Measurements from ENCODE around the gene KRT76. TPM values are rescaled to one million over a fixed set of nuclear protein-coding genes. Genes with fewer than 3 reads are reported as not detected.

The KRT76 gene
- total RNA-seq, 2 donors from 2014 or later: not detected

- Histone ChIP-seq H3K4me1 (no peaks in the 10 kb centered on the region), H3K36me3 (no peaks in the 10 kb centered on the region), H3K27ac (no peak overlapping the region), H3K9ac (ENCODE audit: low read depth in 2 of 2, low read length in 2 of 2) (no peak overlapping the region), H3K27me3 (no peaks in the 10 kb centered on the region), H3K4me3 (no peak overlapping the region), H3K9me3 (no peaks in the 10 kb centered on the region)
- no peak for TF ChIP-seq CTCF (IDR thresholded peaks at IDR 0.05)
- DNase-seq: no peak
- intact Hi-C loops (cut with DNase I): no loop called here
Observed at GRCh38 chr12:52801773-52802172, 24.6 kb upstream of the KRT76 start.

- H3K36me3 ChIP-seq: no peaks in the 10 kb centered on the region
- no peak for TF ChIP-seq CTCF (IDR thresholded peaks at IDR 0.05)
- intact Hi-C loops (cut with DNase I): no loop called here
- no peak for DNase-seq
- no peak overlapping the region for H3K27ac ChIP-seq
- no peaks in the 10 kb centered on the region for H3K9me3 ChIP-seq
- H3K27me3 ChIP-seq: no peaks in the 10 kb centered on the region
- H3K4me3 ChIP-seq: no peak overlapping the region
- no peaks in the 10 kb centered on the region for H3K4me1 ChIP-seq
- H3K9ac ChIP-seq (ENCODE audit: low read depth in 2 of 2, low read length in 2 of 2): no peak overlapping the region
Observed at GRCh38 chr12:52800259-52800917, 23.2 kb upstream of the KRT76 start.

- no peak for TF ChIP-seq CTCF (IDR thresholded peaks at IDR 0.05)
- Histone ChIP-seq H3K4me3 (no peak overlapping the region), H3K4me1 (no peaks in the 10 kb centered on the region), H3K9ac (ENCODE audit: low read depth in 2 of 2, low read length in 2 of 2) (no peak overlapping the region), H3K36me3 (no peaks in the 10 kb centered on the region), H3K27me3 (no peaks in the 10 kb centered on the region), H3K9me3 (no peaks in the 10 kb centered on the region), H3K27ac (no peak overlapping the region)
- DNase-seq: no peak
- intact Hi-C loops (cut with DNase I): no loop called here
Observed at GRCh38 chr12:52799505-52800211, 22.5 kb upstream of the KRT76 start.

- no peaks in the 10 kb centered on the region for H3K36me3 ChIP-seq
- H3K9ac ChIP-seq (ENCODE audit: low read depth in 2 of 2, low read length in 2 of 2): no peak overlapping the region
- H3K27ac ChIP-seq: no peak overlapping the region
Observed at GRCh38 chr12:52798671-52799504, 21.7 kb upstream of the KRT76 start.

More at GRCh38 chr12:52798671-52799504, 21.7 kb upstream of the KRT76 start:
- Histone ChIP-seq H3K4me1 (no peaks in the 10 kb centered on the region), H3K9me3 (no peaks in the 10 kb centered on the region), H3K4me3 (no peak overlapping the region), H3K27me3 (no peaks in the 10 kb centered on the region)
- no peak for TF ChIP-seq CTCF (IDR thresholded peaks at IDR 0.05)
- no peak for DNase-seq
- intact Hi-C loops (cut with DNase I): no loop called here
